Natural killer cell treated with Interleukin-12 subunit alpha and Interleukin-12 subunit beta and Interleukin-15 and Interleukin-18, amount 100 ng/mL, for 72 hours (primary cell): ENCODE results near the gene ZNF740. TPM values are rescaled to one million over a fixed set of nuclear protein-coding genes. Genes with fewer than 3 reads are reported as not detected.

Experiments used
- ATAC-seq, 2 donors: fragments of 150-1000 bp; cut with Tn5 transposase in 1 of 2; sonication (Bioruptor Pico), chemical (Tn5 transposase) in 1 of 2; 2 replicates each; pipeline ENCODE4 v1.10.0; 2021
- DNase-seq: peaks from one replicate; pipeline ENCODE4 v3.0.0; 2022; ENCODE audit warnings: low spot score
- H3K27ac Mint-ChIP-seq, 2 donors: 1 replicate in 1 of 2; 2 replicates in 1 of 2; pipeline ENCODE4 v1.8.0; 2022; ENCODE audit warnings: mixed read lengths in 2 of 2, mild to moderate bottlenecking in 1 of 2, moderate library complexity in 1 of 2
- H3K27me3 Mint-ChIP-seq, 2 donors: 1 replicate in 1 of 2; 2 replicates in 1 of 2; pipeline ENCODE4 v1.8.0; 2022; ENCODE audit warnings: mixed read lengths in 2 of 2
- H3K36me3 Mint-ChIP-seq: one replicate; pipeline ENCODE4 v1.8.0; 2022; ENCODE audit warnings: mixed read lengths
- H3K4me1 Mint-ChIP-seq, 2 donors: 1 replicate in 1 of 2; 2 replicates in 1 of 2; pipeline ENCODE4 v1.8.0; 2022; ENCODE audit warnings: low read depth in 2 of 2, mixed read lengths in 2 of 2, mild to moderate bottlenecking in 1 of 2
- H3K4me3 Mint-ChIP-seq: one replicate; pipeline ENCODE4 v1.8.0; 2022; ENCODE audit warnings: mixed read lengths
- H3K9me3 Mint-ChIP-seq: 2 replicates; pipeline ENCODE4 v1.8.0; 2022; ENCODE audit warnings: mixed read lengths
- total RNA-seq, 2 donors: library from RNA; stranded (reverse); gene quantifications; one replicate each; pipeline ENCODE4 v1.2.3, GENCODE V29; 2022

The ZNF740 gene
- total RNA-seq, 2 donors from 2014 or later: 34.6 to 53.1 TPM

DNA sequence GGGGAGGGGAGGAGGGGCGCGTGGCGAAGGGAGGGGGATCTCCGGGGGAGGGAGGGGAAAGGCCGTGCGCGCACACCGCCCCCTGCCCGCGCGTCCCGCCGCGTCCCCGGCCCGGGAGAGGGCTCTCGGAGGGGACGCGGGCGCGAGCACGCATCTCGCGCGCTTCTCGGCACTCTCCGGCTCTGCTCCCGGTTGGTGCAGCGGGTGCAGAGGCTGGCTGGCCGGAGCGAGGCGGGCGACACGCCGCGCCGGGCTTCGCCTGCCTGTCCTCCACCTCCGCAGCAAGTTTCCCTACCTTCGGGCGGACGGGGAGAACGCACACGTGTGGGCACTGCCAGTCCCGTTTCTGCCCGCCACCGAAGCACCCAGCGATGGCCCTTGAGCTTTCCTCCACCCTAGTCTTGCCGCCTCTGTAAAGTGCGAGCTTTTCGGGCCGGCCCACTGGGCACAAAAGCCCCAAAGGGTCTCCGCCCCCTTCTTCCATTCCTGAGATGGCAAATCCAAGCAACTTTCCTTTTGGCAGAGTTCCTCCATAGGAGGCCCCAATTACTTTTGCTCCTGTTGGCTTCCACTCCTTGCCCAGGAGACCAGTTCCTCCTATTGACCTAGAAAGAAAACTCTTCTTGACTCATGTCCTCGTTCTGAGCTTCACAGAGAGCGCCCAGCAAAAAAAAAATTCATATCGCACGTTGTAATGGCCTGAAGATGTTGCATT, 566 bp downstream of the ZNF740 start:
- H3K27ac Mint-ChIP-seq: peak overlapping the region; percentile 90 to 97
- ATAC-seq (peak; percentile 68 to 74), DNase-seq (peak; percentile 81)
- no peaks in the 10 kb centered on the region for H3K9me3 Mint-ChIP-seq
- H3K36me3 Mint-ChIP-seq: peaks cover 22% of the 10 kb centered on the region
- H3K4me1 Mint-ChIP-seq: peaks cover 40 to 43% of the 10 kb centered on the region in 2 donors
- no peaks in the 10 kb centered on the region for H3K27me3 Mint-ChIP-seq
- H3K4me3 Mint-ChIP-seq: peak overlapping the region; percentile 96

DNA sequence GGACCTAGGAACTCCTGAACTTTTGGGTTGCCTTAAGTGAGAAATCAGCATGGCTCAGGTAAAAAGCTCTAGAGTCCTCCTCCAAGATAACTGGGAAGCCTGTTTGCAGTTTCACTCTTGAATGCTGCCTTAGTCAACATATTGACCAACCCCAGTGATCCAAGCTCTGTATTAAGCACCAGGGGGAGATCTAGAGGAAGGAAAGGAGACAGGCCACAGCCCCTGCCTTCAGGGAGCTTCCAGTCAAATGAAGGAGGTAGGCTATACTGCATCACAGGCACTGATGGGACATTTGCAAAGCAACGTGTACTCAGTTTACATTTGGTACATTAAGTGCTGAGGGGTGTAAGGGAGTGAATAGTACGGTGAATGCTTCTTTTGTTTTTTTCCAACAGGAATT, 1.4 kb downstream of the ZNF740 start:
- no peaks in the 10 kb centered on the region for H3K9me3 Mint-ChIP-seq
- H3K36me3 Mint-ChIP-seq: peaks cover 23% of the 10 kb centered on the region
- peak overlapping the region; percentile 88 to 90 for H3K27ac Mint-ChIP-seq
- H3K4me1 Mint-ChIP-seq: peaks cover 40 to 43% of the 10 kb centered on the region in 2 donors
- H3K27me3 Mint-ChIP-seq: no peaks in the 10 kb centered on the region
- DNase-seq (no peak), ATAC-seq (no peak)
- peak overlapping the region; percentile 96 for H3K4me3 Mint-ChIP-seq

DNA sequence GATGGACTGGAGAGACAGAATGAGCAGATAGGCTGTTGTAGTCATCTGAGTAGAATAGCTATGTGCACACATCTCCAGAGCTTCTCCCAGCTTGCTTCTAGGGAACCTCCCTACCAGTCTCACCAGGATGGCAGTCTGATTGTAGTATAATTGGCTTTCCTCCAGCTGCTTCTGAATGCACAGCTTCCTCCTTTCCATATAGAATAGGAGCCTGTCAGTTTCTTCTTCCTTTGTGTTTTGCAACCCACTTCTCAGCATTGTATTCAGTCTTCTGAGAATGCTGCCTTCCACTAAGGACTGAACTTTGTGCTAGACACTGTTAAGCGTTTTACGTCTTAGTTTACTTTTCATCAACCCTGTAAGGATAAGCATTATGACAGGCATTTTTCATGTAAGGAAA, 2.4 kb downstream of the ZNF740 start:
- no peak overlapping the region for H3K27ac Mint-ChIP-seq
- no peak for ATAC-seq
- H3K9me3 Mint-ChIP-seq: no peaks in the 10 kb centered on the region
- H3K4me3 Mint-ChIP-seq: peak overlapping the region; percentile 96
- H3K27me3 Mint-ChIP-seq: no peaks in the 10 kb centered on the region
- peaks cover 23% of the 10 kb centered on the region for H3K36me3 Mint-ChIP-seq
- DNase-seq: no peak
- H3K4me1 Mint-ChIP-seq: peaks cover 40 to 48% of the 10 kb centered on the region in 2 donors

DNA sequence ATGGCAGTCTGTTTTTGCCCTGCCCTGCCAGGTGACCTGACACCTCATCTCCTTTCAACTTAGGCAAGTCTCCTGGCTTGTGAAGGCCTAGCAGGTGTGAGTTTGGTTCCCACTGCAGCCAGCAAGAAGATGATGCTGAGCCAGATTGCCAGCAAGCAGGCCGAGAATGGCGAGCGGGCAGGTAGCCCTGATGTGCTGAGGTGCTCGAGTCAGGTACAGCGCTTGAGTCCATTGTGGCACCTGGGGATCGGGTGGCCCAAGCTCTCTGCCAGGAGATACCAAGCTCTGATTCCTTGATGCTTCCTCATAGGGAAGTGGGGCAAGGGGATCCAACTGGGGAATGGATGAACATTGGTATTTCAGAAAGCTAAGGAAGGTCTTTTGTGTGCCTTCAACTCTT, 4.3 kb downstream of the ZNF740 start:
- H3K36me3 Mint-ChIP-seq: peaks cover 23% of the 10 kb centered on the region

DNA sequence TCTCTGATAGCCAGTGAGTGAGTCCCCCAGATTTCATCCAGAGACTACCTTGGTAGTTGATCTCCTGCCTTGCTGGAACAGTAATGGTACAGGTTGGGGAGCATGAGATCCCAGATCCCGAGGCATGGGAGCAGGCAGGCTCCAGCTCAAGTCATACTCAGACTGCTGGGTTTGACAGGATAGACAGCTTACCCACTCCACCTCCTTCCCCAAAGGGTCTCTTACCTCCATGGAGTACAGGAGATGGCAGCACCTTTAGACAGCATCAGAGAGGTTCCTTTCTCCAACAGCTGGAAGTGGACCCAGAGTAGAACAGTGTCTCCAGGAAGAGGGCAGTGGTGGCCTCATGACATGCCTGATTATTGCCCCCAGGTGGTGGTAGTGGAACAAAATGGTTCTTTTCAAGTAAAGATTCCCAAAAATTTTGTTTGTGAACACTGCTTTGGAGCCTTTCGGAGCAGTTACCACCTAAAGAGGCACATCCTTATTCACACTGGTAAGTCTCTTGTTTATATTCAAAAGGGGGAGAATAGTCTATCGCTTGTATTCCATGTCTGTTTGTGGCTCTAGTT, 5.1 kb downstream of the ZNF740 start:
- H3K9me3 Mint-ChIP-seq: no peaks in the 10 kb centered on the region

More for the DNA sequence above, 4.3 kb downstream of the ZNF740 start:
- Mint-ChIP-seq H3K27ac (peak overlapping the region in 1 of 2 donors; percentile 44), H3K27me3 (no peaks in the 10 kb centered on the region), H3K9me3 (no peaks in the 10 kb centered on the region), H3K4me3 (no peak overlapping the region), H3K4me1 (peaks cover 32 to 39% of the 10 kb centered on the region in 2 donors)
- ATAC-seq: no peak
- DNase-seq: no peak

DNA sequence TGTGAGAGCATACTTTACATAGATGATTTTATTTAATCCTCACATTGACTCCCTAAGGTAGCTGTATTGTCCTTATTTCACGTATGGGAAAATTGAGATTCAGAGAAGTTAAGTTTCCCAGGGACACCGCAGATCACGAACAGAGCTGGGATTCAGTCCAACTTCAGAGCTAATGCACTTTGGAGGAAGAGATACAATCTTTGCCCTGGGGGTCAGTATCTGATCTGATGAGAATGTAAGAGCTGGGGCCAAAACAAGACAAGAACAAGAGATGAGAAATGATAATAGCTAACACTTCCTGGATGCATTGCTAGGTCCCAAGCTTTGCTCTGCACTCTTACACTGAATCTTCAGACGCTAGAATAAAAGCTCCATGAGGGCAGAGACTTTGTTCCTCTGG, 6.2 kb downstream of the ZNF740 start:
- H3K4me3 Mint-ChIP-seq: no peak overlapping the region
- DNase-seq (no peak), ATAC-seq (no peak)
- H3K36me3 Mint-ChIP-seq: peaks cover 17% of the 10 kb centered on the region
- peaks cover 27 to 28% of the 10 kb centered on the region in 2 donors for H3K4me1 Mint-ChIP-seq
- H3K9me3 Mint-ChIP-seq: no peaks in the 10 kb centered on the region
- H3K27ac Mint-ChIP-seq: peak overlapping the region in 1 of 2 donors; percentile 59
- no peaks in the 10 kb centered on the region for H3K27me3 Mint-ChIP-seq

More for the DNA sequence above, 5.1 kb downstream of the ZNF740 start:
- no peak overlapping the region for H3K4me3 Mint-ChIP-seq
- no peak overlapping the region for H3K27ac Mint-ChIP-seq
- H3K27me3 Mint-ChIP-seq: no peaks in the 10 kb centered on the region
- H3K4me1 Mint-ChIP-seq: peaks cover 29 to 34% of the 10 kb centered on the region in 2 donors
- peaks cover 23% of the 10 kb centered on the region for H3K36me3 Mint-ChIP-seq
- ATAC-seq: no peak
- DNase-seq: no peak

DNA sequence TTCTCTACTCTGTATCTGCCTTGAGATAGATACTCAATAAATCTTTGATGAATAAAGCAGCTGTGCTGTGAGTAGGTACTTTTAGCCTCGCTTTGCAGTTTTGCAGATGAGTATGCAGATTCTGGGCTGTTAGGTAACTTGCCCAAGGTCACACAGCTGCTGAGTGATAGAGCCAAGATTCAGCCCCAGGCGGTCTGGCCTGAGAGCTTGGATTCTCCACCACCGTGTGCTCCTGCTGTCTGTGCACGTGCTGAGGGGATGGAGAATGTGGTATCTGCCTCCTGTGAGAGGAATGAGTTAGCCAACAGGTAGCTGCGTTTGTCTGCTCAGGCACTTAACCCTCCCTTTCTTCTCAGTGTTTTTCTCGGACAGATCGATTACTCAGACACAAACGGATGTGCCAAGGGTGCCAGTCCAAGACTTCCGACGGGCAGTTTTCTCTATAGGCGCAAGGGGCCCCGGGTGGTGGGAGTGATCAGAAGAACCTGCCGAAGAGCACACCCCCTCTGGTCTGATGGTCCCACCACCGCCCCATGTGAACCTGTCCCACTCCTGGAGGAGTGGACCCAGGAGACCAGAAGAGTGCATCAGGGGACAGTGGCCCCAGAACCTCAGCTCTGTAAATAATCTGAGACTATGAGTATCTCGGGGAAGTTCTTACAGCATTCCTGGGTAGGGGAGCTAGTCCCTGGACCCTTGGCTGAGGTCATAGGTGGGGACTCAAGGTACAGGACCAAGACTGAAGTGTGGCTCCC, 6.8 kb downstream of the ZNF740 start:
- Mint-ChIP-seq H3K4me1 (peaks cover 22 to 24% of the 10 kb centered on the region in 2 donors), H3K36me3 (peaks cover 12% of the 10 kb centered on the region), H3K4me3 (no peak overlapping the region), H3K27ac (peak overlapping the region in 1 of 2 donors; percentile 59), H3K9me3 (no peaks in the 10 kb centered on the region), H3K27me3 (no peaks in the 10 kb centered on the region)
- DNase-seq (no peak), ATAC-seq (no peak)

DNA sequence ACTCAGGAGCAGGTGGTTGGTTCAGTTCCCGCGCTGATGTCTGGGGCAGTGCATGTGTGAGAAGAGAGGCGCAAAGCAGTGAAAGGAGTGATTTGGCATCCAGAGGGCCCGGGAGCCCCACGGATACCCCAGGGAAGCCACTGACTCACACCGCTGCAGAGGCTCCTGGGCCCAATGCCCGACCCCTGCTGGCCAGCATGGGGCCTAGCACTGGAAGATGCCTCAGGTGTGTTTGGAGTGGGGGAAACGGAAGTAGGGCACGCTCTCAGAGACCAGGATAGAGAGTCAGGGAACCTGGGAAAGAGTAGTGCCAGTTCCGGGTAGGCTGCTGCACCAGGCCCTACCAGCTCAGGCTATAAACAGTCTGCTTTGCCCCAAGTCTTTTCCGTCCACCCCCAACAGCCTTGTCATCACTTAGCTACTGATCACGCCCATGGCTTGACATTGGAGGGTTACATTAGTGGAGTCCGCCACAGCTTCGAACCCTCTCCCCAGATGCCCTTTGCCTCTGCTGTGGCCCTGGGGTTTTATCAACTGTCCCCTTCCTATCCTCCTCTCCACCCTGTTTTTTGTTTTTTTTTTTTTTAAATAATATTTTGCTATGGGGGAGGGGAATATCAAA, 9.7 kb downstream of the ZNF740 start:
- H3K4me3 Mint-ChIP-seq: no peak overlapping the region
- no peaks in the 10 kb centered on the region for H3K27me3 Mint-ChIP-seq
- DNase-seq: peak; percentile 51
- H3K4me1 Mint-ChIP-seq: peaks cover 9 to 15% of the 10 kb centered on the region in 2 donors
- peaks cover 6% of the 10 kb centered on the region for H3K36me3 Mint-ChIP-seq
- H3K27ac Mint-ChIP-seq: no peak overlapping the region
- peak; percentile 54 to 66 for ATAC-seq
- H3K9me3 Mint-ChIP-seq: no peaks in the 10 kb centered on the region

DNA sequence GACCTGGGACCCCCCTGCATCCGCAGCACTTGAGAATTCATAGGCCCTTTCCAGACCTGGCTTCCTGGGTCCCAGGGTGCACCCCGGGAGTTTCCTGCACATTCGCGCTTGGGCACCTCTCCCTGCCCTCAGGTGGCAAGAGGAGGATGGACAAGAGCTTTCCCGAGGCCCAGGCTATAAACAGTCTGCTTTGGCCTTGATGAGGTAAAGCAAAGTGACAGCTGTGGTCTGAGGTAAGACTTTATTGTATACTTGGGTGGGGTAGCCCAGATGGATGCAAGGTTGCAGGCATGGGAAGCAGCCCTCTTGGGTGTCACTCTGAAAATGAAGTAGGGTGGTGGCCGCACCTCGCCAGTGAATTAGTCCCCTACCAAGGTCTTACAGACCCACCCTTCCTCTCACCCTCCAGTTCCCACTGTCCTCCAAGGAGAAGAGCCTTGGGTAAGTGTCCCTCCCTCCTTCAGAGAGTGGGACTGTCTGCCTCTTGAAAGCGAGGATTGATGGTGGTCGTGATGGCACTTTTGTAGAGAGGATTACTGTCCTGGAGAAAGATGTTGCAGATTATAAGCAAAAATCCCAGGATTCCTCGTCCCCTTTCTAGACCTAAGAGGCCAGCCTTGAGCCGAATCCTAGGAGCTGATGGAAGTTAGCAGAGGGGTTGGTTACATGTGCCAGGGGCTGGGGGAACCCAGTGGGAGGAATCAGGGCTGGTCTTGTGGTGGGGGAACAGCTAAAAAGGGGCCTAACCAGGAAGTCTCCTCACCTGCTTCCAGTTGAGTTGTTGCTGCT, 10.8 kb downstream of the ZNF740 start:
- H3K36me3 Mint-ChIP-seq: no peaks in the 10 kb centered on the region
- no peak overlapping the region for H3K4me3 Mint-ChIP-seq

DNA sequence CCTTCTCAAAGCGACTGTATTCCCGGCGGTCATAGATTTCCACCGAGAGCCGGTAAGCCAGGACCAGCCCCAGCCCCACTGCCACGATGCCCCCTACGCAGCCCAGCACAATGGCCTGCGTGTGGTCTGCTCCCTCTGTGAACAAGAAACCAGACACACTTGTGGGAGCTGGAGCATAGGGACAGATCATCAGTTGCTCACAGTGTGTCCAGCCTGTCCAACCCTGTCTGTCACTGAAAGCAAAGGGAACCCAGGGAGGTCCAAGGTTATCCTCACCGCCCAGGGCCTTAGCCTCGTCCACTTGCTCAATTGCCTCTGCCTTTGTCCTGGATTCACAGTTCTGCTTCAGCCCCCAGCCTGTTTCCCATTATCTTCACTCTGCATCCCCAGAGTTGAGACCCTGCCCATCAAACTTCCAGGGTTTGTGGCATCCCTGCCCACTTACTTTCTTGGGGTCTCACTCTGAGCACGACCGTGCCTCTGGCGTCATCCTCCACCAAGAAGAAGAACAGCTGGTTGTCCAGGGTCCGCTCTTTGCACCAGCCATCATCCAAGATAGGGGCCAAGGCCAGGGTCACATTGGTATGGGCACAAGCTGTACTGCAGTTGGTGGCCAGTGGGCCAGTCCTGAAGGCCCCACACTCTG, 11.5 kb downstream of the ZNF740 start:
- DNase-seq: peak; percentile 12
- Mint-ChIP-seq H3K27ac (no peak overlapping the region), H3K9me3 (no peaks in the 10 kb centered on the region), H3K4me3 (no peak overlapping the region), H3K36me3 (no peaks in the 10 kb centered on the region), H3K4me1 (peaks cover 13 to 15% of the 10 kb centered on the region in 2 donors), H3K27me3 (no peaks in the 10 kb centered on the region)
- no peak for ATAC-seq

More for the DNA sequence above, 10.8 kb downstream of the ZNF740 start:
- Mint-ChIP-seq H3K27me3 (no peaks in the 10 kb centered on the region), H3K9me3 (no peaks in the 10 kb centered on the region), H3K4me1 (peaks cover 13 to 15% of the 10 kb centered on the region in 2 donors), H3K27ac (no peak overlapping the region)
- ATAC-seq (no peak), DNase-seq (peak; percentile 57)

DNA sequence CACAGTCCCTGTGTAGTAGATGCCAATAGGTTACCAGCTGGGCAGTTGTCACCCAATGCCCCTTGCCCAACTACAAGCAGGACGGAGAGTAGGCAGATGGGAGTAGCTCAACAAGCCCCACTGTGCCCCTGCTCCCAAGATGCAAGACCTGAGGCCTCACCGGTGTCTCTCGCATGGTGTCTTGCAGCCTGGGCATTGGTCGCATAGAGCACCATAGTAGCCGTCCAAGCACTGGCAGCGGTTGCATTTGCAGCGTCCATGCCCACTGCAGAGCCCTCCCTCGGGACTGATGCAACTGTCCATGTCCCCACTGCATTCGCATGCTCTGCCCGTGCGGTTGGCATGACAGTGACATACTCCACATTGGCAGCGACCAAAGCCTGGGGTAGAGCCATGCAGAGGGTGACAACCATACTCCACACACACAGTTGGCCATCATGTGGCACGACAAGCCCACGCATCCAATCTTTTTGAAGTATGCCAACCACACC, 12.1 kb downstream of the ZNF740 start:
- H3K36me3 Mint-ChIP-seq: no peaks in the 10 kb centered on the region
- H3K9me3 Mint-ChIP-seq: no peaks in the 10 kb centered on the region
- H3K27me3 Mint-ChIP-seq: no peaks in the 10 kb centered on the region
- DNase-seq: no peak
- H3K4me3 Mint-ChIP-seq: no peak overlapping the region
- no peak for ATAC-seq
- no peak overlapping the region for H3K27ac Mint-ChIP-seq
- H3K4me1 Mint-ChIP-seq: peaks cover 9 to 15% of the 10 kb centered on the region in 2 donors

DNA sequence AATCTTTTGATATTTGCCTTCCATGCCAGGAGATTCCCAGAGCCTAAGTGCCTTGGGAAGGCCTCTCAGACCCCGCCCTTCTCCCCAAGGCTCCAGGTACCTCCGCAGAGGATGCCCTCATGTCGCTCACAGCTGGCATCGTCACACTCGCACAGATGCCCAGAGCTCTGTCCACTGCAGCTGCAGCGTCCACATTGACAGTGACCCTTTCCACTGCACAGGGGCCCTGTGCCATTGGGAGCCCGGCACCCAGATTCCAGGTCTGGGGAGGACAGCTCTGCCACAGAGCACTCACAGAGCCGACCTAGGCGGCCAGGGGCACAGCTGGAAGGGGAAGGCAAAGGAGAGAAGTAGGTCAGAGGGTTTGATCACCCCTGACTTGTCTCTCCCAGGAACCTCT, 12.5 kb downstream of the ZNF740 start:
- Mint-ChIP-seq H3K9me3 (no peaks in the 10 kb centered on the region), H3K27me3 (no peaks in the 10 kb centered on the region), H3K27ac (peak overlapping the region in 1 of 2 donors; percentile 6), H3K4me1 (peaks cover 10 to 18% of the 10 kb centered on the region in 2 donors), H3K4me3 (no peak overlapping the region), H3K36me3 (no peaks in the 10 kb centered on the region)
- ATAC-seq (no peak), DNase-seq (peak; percentile 39)
